HG02970 (cell line): Measurements from ENCODE around the gene ERVFRD-1.
A peak's percentile ranks its signal among the peaks of the same experiment; 100 is the strongest.

Source experiments
- ATAC-seq: cut with Tn5 transposase; IDR thresholded peaks from one replicate; pipeline ENCODE4 v1.9.1; 2021; ENCODE audit warnings: mild to moderate bottlenecking, moderate library complexity, moderate number of reproducible peaks; ENCODE audit not compliant: unreplicated experiment, low FRiP score

Gene ERVFRD-1

GRCh38 chr6:11110921-11111768, at the start of gene ERVFRD-1:
Gene ERVFRD-1 (minus strand): TSS chr6:11111725. CDS start chr6:11105310, 6,415 bp downstream.
- ATAC-seq, result no peak

- no peak for ATAC-seq
Measured at GRCh38 chr6:11160199-11160598, 48.7 kb upstream of the ERVFRD-1 start.

GRCh38 chr6:11155589-11155988, 44.1 kb upstream of the ERVFRD-1 start:
- ATAC-seq, result no peak

GRCh38 chr6:11153447-11153846, 41.9 kb upstream of the ERVFRD-1 start:
- no peak for ATAC-seq

- no peak for ATAC-seq
Measured at GRCh38 chr6:11152581-11152980, 41.1 kb upstream of the ERVFRD-1 start.

- no peak for ATAC-seq
Measured at GRCh38 chr6:11151488-11151887, 40.0 kb upstream of the ERVFRD-1 start.

- no peak for ATAC-seq
Measured at GRCh38 chr6:11149551-11149950, 38.0 kb upstream of the ERVFRD-1 start.

- ATAC-seq, result no peak
Measured at GRCh38 chr6:11146117-11146826, 34.7 kb upstream of the ERVFRD-1 start.

- peak; percentile 54 for ATAC-seq
Measured at GRCh38 chr6:11144393-11144851, 32.9 kb upstream of the ERVFRD-1 start.

GRCh38 chr6:11143394-11144371, 32.2 kb upstream of the ERVFRD-1 start:
- no peak for ATAC-seq

- ATAC-seq, result no peak
Measured at GRCh38 chr6:11142296-11143027, 30.9 kb upstream of the ERVFRD-1 start.

GRCh38 chr6:11141295-11141694, 29.8 kb upstream of the ERVFRD-1 start:
- no peak for ATAC-seq

- no peak for ATAC-seq
Measured at GRCh38 chr6:11140056-11140455, 28.5 kb upstream of the ERVFRD-1 start.

GRCh38 chr6:11139051-11139960, 27.8 kb upstream of the ERVFRD-1 start:
- ATAC-seq, result no peak

- ATAC-seq, result no peak
Measured at GRCh38 chr6:11136809-11137208, 25.3 kb upstream of the ERVFRD-1 start.

- ATAC-seq, result no peak
Measured at GRCh38 chr6:11133281-11133680, 21.8 kb upstream of the ERVFRD-1 start.

- ATAC-seq, result no peak
Measured at GRCh38 chr6:11132194-11132888, 20.8 kb upstream of the ERVFRD-1 start.

GRCh38 chr6:11130605-11131004, 19.1 kb upstream of the ERVFRD-1 start:
- ATAC-seq, result no peak
